ENCODE results near the gene ARHGEF7. TPM values are rescaled to one million over a fixed set of nuclear protein-coding genes. Genes with fewer than 3 reads are reported as not detected.

ARHGEF7 gene
- total RNA-seq, 1 donor from 2014 or later = 64.6 TPM

DNA sequence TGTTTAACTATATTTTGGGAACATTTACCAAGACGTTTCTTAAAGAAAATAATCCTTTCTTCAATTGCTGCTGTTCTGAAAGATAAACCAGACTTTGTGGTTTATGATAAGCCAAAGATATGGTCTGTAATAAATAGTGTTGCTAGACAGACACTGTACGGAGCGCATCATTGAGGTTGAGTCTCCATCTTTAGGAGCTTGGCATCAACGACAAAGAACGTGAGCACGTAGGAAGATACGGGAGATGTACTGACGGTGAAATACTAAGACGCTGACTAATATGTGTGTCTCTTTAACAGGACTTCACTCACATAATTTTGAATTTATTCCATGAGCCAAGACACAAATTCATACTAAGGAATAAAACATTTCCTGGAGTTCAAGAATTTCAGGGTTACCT lies 221.6 kb downstream of the ARHGEF7 start:
- DNase-seq (ENCODE audit: low spot score) = no peak
- no peaks in the 10 kb centered on the region for H3K27me3 Mint-ChIP-seq (ENCODE audit: insufficient read depth, low read depth)
- peaks cover 4% of the 10 kb centered on the region for H3K9me3 Mint-ChIP-seq
- Histone ChIP-seq H3K9me3 (ENCODE audit: low read depth) (no peaks in the 10 kb centered on the region), H4K20me1 (ENCODE audit: low read depth) (no peaks in the 10 kb centered on the region), H2AFZ (replicated peaks) (no peak overlapping the region), H3K36me3 (no peaks in the 10 kb centered on the region), H3K4me1 (no peaks in the 10 kb centered on the region), H3F3A (ENCODE audit: low read depth) (no peaks in the 10 kb centered on the region), H3K9ac (no peak overlapping the region), H3K4me2 (no peak overlapping the region), H3K27me3 (no peaks in the 10 kb centered on the region), H3K4me3 (no peak overlapping the region), H3K27ac (no peak overlapping the region), H3K79me2 (ENCODE audit: low read depth) (no peaks in the 10 kb centered on the region)
- TF ChIP-seq, protein P1, sequence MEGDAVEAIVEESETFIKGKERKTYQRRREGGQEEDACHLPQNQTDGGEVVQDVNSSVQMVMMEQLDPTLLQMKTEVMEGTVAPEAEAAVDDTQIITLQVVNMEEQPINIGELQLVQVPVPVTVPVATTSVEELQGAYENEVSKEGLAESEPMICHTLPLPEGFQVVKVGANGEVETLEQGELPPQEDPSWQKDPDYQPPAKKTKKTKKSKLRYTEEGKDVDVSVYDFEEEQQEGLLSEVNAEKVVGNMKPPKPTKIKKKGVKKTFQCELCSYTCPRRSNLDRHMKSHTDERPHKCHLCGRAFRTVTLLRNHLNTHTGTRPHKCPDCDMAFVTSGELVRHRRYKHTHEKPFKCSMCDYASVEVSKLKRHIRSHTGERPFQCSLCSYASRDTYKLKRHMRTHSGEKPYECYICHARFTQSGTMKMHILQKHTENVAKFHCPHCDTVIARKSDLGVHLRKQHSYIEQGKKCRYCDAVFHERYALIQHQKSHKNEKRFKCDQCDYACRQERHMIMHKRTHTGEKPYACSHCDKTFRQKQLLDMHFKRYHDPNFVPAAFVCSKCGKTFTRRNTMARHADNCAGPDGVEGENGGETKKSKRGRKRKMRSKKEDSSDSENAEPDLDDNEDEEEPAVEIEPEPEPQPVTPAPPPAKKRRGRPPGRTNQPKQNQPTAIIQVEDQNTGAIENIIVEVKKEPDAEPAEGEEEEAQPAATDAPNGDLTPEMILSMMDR (IDR thresholded peaks at IDR 0.05) = no peak
- TF ChIP-seq EZH2 (IDR thresholded peaks at IDR 0.05) (no peak), EZH2phosphoT487 (IDR thresholded peaks at IDR 0.05) (no peak)
- H3K4me3 Mint-ChIP-seq = no peak overlapping the region
- no peaks in the 10 kb centered on the region for H3K4me1 Mint-ChIP-seq
- no peaks in the 10 kb centered on the region for H3K36me3 Mint-ChIP-seq
- no peak overlapping the region for H3K27ac Mint-ChIP-seq

DNA sequence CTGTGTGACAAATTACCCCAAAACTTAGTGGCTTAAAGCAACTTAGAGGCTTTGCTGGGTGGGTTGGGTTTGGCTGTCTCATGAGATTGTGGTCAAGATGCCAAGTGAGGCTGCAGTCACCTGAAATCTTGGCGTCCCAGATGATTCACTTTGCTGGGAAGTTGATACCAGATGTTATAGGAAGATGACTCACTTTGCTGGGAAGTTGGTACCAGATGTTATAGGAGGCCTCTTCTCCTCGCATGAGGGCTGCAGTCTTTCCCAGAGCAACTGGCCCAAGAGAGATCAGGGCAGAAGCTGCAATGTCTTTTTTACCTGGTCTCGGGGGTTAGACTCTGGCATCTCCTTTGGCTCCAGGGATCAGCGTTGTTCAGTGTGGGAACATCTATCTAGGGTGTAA lies 222.1 kb downstream of the ARHGEF7 start:
- no peaks in the 10 kb centered on the region for H3K9me3 ChIP-seq (ENCODE audit: low read depth)
- no peaks in the 10 kb centered on the region for H3K4me1 ChIP-seq
- H4K20me1 ChIP-seq (ENCODE audit: low read depth) = no peaks in the 10 kb centered on the region
- Mint-ChIP-seq H3K36me3 (no peaks in the 10 kb centered on the region), H3K4me1 (no peaks in the 10 kb centered on the region), H3K4me3 (no peak overlapping the region), H3K9me3 (peaks cover 4% of the 10 kb centered on the region), H3K27me3 (ENCODE audit: insufficient read depth, low read depth) (no peaks in the 10 kb centered on the region), H3K27ac (no peak overlapping the region)
- H3K36me3 ChIP-seq = no peaks in the 10 kb centered on the region
- no peak for DNase-seq (ENCODE audit: low spot score)
- H3F3A ChIP-seq (ENCODE audit: low read depth) = no peaks in the 10 kb centered on the region
- no peak overlapping the region for H2AFZ ChIP-seq (replicated peaks)
- no peak overlapping the region for H3K4me2 ChIP-seq
- no peak overlapping the region for H3K4me3 ChIP-seq
- H3K9ac ChIP-seq = no peak overlapping the region
- TF ChIP-seq EZH2phosphoT487 (IDR thresholded peaks at IDR 0.05) (no peak), EZH2 (IDR thresholded peaks at IDR 0.05) (no peak)
- TF ChIP-seq, protein P1 (IDR thresholded peaks at IDR 0.05) = no peak
- no peak overlapping the region for H3K27ac ChIP-seq
- H3K79me2 ChIP-seq (ENCODE audit: low read depth) = no peaks in the 10 kb centered on the region
- no peaks in the 10 kb centered on the region for H3K27me3 ChIP-seq

DNA sequence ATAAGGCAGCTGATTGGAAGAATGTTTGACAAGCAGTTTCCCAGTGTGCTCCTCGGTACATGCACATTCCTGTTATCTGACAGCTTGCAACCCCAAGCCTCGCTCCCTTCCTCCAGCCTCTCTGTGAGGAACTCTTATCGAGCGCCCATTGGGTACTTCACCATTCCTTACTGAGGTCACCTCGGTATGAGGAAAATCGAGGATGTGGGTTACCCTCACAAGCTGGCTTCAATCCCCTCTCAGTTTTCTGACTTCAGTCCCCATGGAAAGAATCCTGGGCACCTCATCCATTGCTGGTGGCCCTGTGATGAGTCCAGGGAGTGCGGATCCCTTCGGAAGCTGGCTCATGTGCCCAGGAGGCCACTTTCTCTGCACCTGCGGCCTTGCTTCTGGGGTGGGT lies 222.6 kb downstream of the ARHGEF7 start:
- H3K36me3 Mint-ChIP-seq = no peaks in the 10 kb centered on the region
- no peaks in the 10 kb centered on the region for H3K27me3 Mint-ChIP-seq (ENCODE audit: insufficient read depth, low read depth)
- Histone ChIP-seq H3K4me2 (no peak overlapping the region), H3K9me3 (ENCODE audit: low read depth) (no peaks in the 10 kb centered on the region), H3K9ac (no peak overlapping the region), H3K36me3 (no peaks in the 10 kb centered on the region), H3K79me2 (ENCODE audit: low read depth) (no peaks in the 10 kb centered on the region), H3K27ac (no peak overlapping the region), H2AFZ (replicated peaks) (no peak overlapping the region), H4K20me1 (ENCODE audit: low read depth) (no peaks in the 10 kb centered on the region), H3F3A (ENCODE audit: low read depth) (no peaks in the 10 kb centered on the region), H3K4me1 (no peaks in the 10 kb centered on the region), H3K27me3 (no peaks in the 10 kb centered on the region), H3K4me3 (no peak overlapping the region)
- no peaks in the 10 kb centered on the region for H3K4me1 Mint-ChIP-seq
- no peak overlapping the region for H3K4me3 Mint-ChIP-seq
- TF ChIP-seq EZH2phosphoT487 (IDR thresholded peaks at IDR 0.05) = no peak
- TF ChIP-seq, protein P1 (IDR thresholded peaks at IDR 0.05) = no peak
- TF ChIP-seq EZH2 (IDR thresholded peaks at IDR 0.05) = no peak
- no peak for DNase-seq (ENCODE audit: low spot score)
- H3K27ac Mint-ChIP-seq = no peak overlapping the region
- H3K9me3 Mint-ChIP-seq = peaks cover 4% of the 10 kb centered on the region

Data from neural progenitor cell (in vitro differentiated cells).